Caco-2 (cell line): ENCODE data around the gene ING3. TPM values are rescaled to one million over a fixed set of nuclear protein-coding genes. Genes with fewer than 3 reads are reported as not detected.

Experiments used
- BruUV-seq: library from RNA; stranded (reverse); fragments of 400-500 nt; replicated peaks from 2 replicates; lab custom pipeline; 2021; lab: Mats Ljungman, UMichigan
- CTCF ChIA-PET: fragments of 300-600 bp; sonication (Branson Sonifier 250); formaldehyde crosslinking; loops from one replicate; lab custom pipeline; 2022; ENCODE audit warnings: antibody characterized with exemption; lab: Charles Lee
- POLR2A ChIA-PET: fragments of 300-600 bp; sonication (Branson Sonifier 250); formaldehyde crosslinking; loops from one replicate; lab custom pipeline; 2022; ENCODE audit warnings: antibody characterized with exemption; lab: Charles Lee
- DNase-seq, 2 experiments: peaks; one replicate each; pipeline versions ENCODE4 v3.0.0 to v3.0.0-alpha.2; 2020 to 2022
- H3K27me3 ChIP-seq: replicated peaks from 2 replicates; pipeline ENCODE4 v1.6.0; 2011; ENCODE audit warnings: low read length; ENCODE audit not compliant: control insufficient read depth, insufficient read depth
- H3K36me3 ChIP-seq: 2 replicates; pipeline ENCODE4 v1.5.1; 2011; ENCODE audit warnings: low read length; ENCODE audit not compliant: control insufficient read depth, insufficient read depth
- H3K4me1 ChIP-seq: fragments of 250-450 bp; sonication (Bioruptor Pico); 2 replicates; pipeline ENCODE4 v1.5.1; 2020; ENCODE audit warnings: mild to moderate bottlenecking
- H3K4me3 ChIP-seq: 2 replicates; pipeline ENCODE4 v1.5.1; 2011; ENCODE audit warnings: low read depth, mild to moderate bottlenecking, control low read depth, low read length
- H3K9me3 ChIP-seq: fragments of 250-450 bp; sonication (Bioruptor Pico); 2 replicates; pipeline ENCODE4 v1.5.1; 2020; ENCODE audit warnings: mild to moderate bottlenecking, moderate library complexity
- H3K27ac Mint-ChIP-seq: one replicate; pipeline ENCODE4 v1.8.0; 2022; ENCODE audit warnings: mixed read lengths; ENCODE audit not compliant: unreplicated experiment
- H3K27me3 Mint-ChIP-seq: one replicate; pipeline ENCODE4 v1.8.0; 2022; ENCODE audit warnings: mixed read lengths; ENCODE audit not compliant: insufficient read depth, unreplicated experiment
- H3K36me3 Mint-ChIP-seq: one replicate; pipeline ENCODE4 v1.8.0; 2022; ENCODE audit warnings: mild to moderate bottlenecking, mixed read lengths; ENCODE audit not compliant: insufficient read depth, unreplicated experiment
- H3K4me1 Mint-ChIP-seq: one replicate; pipeline ENCODE4 v1.8.0; 2022; ENCODE audit warnings: low read depth, mixed read lengths; ENCODE audit not compliant: unreplicated experiment
- H3K4me3 Mint-ChIP-seq: one replicate; pipeline ENCODE4 v1.8.0; 2022; ENCODE audit warnings: mild to moderate bottlenecking, moderate library complexity, mixed read lengths; ENCODE audit not compliant: unreplicated experiment
- H3K9me3 Mint-ChIP-seq: one replicate; pipeline ENCODE4 v1.8.0; 2022; ENCODE audit warnings: mixed read lengths; ENCODE audit not compliant: unreplicated experiment
- intact Hi-C: fragments of 100-400 bp; cut with micrococcal nuclease; formaldehyde crosslinking; loops from one replicate; pipeline ENCODE4 v1.10.0; 2022; ENCODE audit not compliant: unreplicated experiment
- total RNA-seq: library from RNA; stranded (reverse); gene quantifications from 2 replicates; pipeline ENCODE4 v1.2.3, GENCODE V29; 2022
- TF ChIP-seq, protein P1 (sequence below), 2 experiments: fragments of 200-600 bp in 1 of 2; IDR thresholded peaks; 1 replicate in 1 of 2; 2 replicates in 1 of 2; pipeline versions ENCODE4 v1.5.1 to v1.8.0; 2011 to 2022; ENCODE audit warnings: antibody characterized with exemption in 1 of 2, control low read depth in 1 of 2, inconsistent platforms in 1 of 2, low read depth in 1 of 2, low read length in 1 of 2, mild to moderate bottlenecking in 1 of 2, moderate library complexity in 1 of 2; ENCODE audit not compliant: insufficient read depth in 1 of 2, severe bottlenecking in 1 of 2, unreplicated experiment in 1 of 2

Gene ING3
- total RNA-seq, 1 experiment from 2014 or later, result 14.6 TPM

DNA sequence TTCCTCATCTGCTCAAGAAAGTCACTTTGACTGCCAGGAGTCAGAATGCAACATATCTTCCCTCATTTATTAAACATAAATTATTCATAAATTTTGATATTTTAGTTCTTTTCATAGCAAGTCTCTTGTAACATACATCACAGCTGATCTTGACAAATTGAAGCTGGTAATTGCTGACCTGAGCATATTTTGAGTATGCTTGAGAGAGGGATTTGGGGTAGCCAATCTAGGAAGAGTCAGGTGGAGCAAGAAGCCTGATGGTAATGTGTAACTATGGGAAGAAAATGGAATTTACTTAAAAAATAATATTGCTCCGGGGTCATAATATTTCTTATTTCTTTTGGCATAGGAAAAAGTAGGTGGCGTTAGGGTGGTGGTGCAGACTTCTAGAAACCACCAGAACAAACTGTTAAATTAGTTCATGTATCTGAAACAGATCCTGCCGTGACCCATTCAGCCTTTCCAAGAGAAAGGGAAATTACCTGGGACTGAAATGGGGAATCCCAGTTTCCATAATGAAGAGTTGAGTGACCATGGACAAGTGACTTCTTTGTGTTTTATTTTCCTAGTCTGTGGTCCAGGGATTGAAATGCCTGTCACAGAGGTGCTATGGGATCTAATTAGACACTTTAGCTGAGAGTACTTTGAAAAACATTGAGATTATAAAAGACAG lies 50.8 kb downstream of the ING3 start:
- POLR2A ChIA-PET, result no interaction called here
- Mint-ChIP-seq H3K36me3 (no peaks in the 10 kb centered on the region), H3K27me3 (no peaks in the 10 kb centered on the region), H3K27ac (no peak overlapping the region), H3K4me3 (no peak overlapping the region), H3K9me3 (peaks cover 9% of the 10 kb centered on the region), H3K4me1 (peaks cover 6% of the 10 kb centered on the region)
- BruUV-seq, result no TSS peak
- intact Hi-C loops, result no loop called here
- Histone ChIP-seq H3K4me3 (no peak overlapping the region), H3K4me1 (no peaks in the 10 kb centered on the region), H3K27me3 (no peaks in the 10 kb centered on the region), H3K36me3 (no peaks in the 10 kb centered on the region), H3K9me3 (no peaks in the 10 kb centered on the region)
- CTCF ChIA-PET, result interaction anchor here (1.5 kb wide), 1 partner anchor 13 kb away, joined by 5 read pairs; the partner anchor contains the start of gene CPED1
- no peak for DNase-seq
- TF ChIP-seq, protein P1, sequence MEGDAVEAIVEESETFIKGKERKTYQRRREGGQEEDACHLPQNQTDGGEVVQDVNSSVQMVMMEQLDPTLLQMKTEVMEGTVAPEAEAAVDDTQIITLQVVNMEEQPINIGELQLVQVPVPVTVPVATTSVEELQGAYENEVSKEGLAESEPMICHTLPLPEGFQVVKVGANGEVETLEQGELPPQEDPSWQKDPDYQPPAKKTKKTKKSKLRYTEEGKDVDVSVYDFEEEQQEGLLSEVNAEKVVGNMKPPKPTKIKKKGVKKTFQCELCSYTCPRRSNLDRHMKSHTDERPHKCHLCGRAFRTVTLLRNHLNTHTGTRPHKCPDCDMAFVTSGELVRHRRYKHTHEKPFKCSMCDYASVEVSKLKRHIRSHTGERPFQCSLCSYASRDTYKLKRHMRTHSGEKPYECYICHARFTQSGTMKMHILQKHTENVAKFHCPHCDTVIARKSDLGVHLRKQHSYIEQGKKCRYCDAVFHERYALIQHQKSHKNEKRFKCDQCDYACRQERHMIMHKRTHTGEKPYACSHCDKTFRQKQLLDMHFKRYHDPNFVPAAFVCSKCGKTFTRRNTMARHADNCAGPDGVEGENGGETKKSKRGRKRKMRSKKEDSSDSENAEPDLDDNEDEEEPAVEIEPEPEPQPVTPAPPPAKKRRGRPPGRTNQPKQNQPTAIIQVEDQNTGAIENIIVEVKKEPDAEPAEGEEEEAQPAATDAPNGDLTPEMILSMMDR (IDR thresholded peaks at IDR 0.05; ENCODE audit: insufficient read depth in 1 of 2, low read depth in 1 of 2, low read length in 1 of 2, severe bottlenecking in 1 of 2, unreplicated experiment in 1 of 2), result no peak

DNA sequence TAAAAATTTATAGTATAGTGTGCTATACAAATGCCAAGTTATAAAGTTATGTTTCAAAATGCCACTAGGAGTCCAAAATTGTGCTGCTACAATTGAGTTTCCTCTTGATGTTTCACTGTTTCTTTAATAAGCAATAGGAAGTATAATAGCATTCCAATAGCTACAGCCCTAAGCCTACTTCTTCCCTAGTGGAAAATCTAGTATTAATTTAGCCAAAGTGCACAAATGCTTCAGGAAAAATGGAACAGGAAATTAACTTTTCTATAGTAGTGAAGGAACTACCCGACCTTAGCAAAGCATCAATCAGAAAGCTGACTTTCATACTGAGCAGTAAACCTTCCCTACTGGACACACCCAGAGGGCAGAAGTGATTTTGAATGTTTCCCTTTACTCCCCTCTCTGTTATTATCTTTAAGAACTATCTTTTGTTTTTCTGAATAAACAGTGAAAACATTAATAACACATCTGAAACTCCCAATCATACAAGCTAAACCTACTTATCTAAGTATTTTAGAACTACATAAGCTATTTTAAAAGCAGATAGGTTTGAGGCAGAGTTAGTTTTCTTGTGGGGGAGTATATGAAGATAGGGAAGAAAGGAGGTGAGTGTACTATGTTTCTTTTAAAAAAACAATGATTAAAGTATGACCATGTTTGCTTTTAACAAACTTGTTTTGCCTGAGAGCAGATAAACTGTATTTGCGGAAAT lies 51.6 kb downstream of the ING3 start:
- intact Hi-C loops, result no loop called here
- Mint-ChIP-seq H3K4me3 (no peak overlapping the region), H3K27ac (no peak overlapping the region), H3K9me3 (peaks cover 9% of the 10 kb centered on the region), H3K4me1 (peaks cover 12% of the 10 kb centered on the region), H3K36me3 (no peaks in the 10 kb centered on the region), H3K27me3 (no peaks in the 10 kb centered on the region)
- no peaks in the 10 kb centered on the region for H3K9me3 ChIP-seq
- no peak overlapping the region for H3K4me3 ChIP-seq
- H3K27me3 ChIP-seq, result no peaks in the 10 kb centered on the region
- H3K36me3 ChIP-seq, result no peaks in the 10 kb centered on the region
- ChIA-PET POLR2A (no interaction called here), CTCF (interaction anchor here (0.8 kb wide), 1 partner anchor 15 kb away, joined by 3 read pairs; no protein-coding TSS in a partner anchor)
- BruUV-seq, result no TSS peak
- H3K4me1 ChIP-seq, result no peaks in the 10 kb centered on the region
- DNase-seq, result no peak
- TF ChIP-seq, protein P1 (IDR thresholded peaks at IDR 0.05; ENCODE audit: insufficient read depth in 1 of 2, low read depth in 1 of 2, low read length in 1 of 2, severe bottlenecking in 1 of 2, unreplicated experiment in 1 of 2), result no peak

DNA sequence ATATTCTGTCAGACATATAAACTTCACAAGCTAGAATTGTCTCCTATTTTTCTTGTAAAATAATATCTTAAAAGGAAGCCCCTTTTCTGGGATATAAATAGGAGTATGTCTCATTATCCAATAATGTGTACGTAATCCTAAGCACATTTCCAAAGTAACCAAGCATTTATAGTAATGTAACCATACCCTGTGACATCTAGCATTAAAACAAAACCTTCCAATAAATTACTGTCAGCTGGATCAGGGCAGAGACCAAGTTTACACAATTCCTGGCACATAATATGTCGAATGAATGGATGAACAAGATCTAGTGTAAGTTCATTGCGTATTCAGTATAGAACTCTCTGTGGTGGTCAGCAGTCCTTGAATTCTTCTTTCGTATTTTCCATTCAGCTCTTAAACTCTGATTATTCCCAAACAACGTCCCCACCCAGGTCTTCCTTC lies 52.2 kb downstream of the ING3 start:
- intact Hi-C loops, result no loop called here
- no peak for DNase-seq
- Histone ChIP-seq H3K27me3 (no peaks in the 10 kb centered on the region), H3K4me3 (no peak overlapping the region), H3K4me1 (no peaks in the 10 kb centered on the region), H3K9me3 (no peaks in the 10 kb centered on the region), H3K36me3 (no peaks in the 10 kb centered on the region)
- H3K27ac Mint-ChIP-seq, result no peak overlapping the region
- ChIA-PET CTCF (interaction anchor here (0.8 kb wide), 1 partner anchor 15 kb away, joined by 3 read pairs; no protein-coding TSS in a partner anchor), POLR2A (no interaction called here)
- TF ChIP-seq, protein P1 (IDR thresholded peaks at IDR 0.05; ENCODE audit: insufficient read depth in 1 of 2, low read depth in 1 of 2, low read length in 1 of 2, severe bottlenecking in 1 of 2, unreplicated experiment in 1 of 2), result no peak
- H3K9me3 Mint-ChIP-seq, result peaks cover 9% of the 10 kb centered on the region
- peaks cover 12% of the 10 kb centered on the region for H3K4me1 Mint-ChIP-seq
- no peaks in the 10 kb centered on the region for H3K36me3 Mint-ChIP-seq
- no TSS peak for BruUV-seq
- no peaks in the 10 kb centered on the region for H3K27me3 Mint-ChIP-seq
- H3K4me3 Mint-ChIP-seq, result no peak overlapping the region
